ENCODE measurements around the gene ATAT1.

Gene ATAT1

DNA sequence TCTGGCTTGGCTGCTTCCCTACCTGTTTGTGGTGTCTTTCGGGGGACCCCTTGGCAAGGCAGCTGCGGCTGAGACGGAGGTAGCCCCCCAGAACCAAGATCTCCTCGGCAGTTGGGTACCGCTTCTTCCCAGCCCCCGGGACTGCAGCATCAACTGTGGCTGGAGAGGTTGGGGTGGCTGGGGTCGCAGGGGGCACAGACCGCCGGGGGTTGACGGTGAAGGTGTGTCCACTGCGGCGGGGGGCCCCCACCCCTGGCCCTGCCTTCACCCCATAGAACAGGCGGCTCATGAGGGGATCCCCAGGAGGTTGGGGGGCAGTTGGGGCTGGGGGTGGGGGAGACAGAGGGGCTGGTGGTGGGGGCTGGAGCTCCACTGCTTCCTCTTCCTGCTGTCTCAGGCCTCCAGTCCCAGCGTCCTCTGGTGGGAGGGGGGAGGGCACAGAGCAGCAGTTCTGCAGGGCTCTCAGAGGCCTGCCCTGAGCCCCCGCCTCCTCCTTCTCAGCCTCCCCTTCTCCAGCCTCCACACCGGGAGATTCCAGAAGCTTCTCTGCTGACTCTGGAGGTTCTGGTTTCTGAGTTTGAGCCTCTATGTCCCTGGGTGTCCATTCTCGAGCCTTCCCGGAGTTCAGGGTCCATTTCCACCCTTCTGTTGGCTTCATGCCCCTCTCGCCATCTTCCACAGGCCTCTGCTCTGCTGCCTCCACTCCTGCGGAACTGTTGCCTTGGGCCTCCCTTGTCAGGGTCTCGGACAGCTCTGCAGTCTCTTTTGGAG lies 57.9 kb downstream of the ATAT1 start:
- DNase-seq (ENCODE audit: low spot score) = peak; percentile 76

DNA sequence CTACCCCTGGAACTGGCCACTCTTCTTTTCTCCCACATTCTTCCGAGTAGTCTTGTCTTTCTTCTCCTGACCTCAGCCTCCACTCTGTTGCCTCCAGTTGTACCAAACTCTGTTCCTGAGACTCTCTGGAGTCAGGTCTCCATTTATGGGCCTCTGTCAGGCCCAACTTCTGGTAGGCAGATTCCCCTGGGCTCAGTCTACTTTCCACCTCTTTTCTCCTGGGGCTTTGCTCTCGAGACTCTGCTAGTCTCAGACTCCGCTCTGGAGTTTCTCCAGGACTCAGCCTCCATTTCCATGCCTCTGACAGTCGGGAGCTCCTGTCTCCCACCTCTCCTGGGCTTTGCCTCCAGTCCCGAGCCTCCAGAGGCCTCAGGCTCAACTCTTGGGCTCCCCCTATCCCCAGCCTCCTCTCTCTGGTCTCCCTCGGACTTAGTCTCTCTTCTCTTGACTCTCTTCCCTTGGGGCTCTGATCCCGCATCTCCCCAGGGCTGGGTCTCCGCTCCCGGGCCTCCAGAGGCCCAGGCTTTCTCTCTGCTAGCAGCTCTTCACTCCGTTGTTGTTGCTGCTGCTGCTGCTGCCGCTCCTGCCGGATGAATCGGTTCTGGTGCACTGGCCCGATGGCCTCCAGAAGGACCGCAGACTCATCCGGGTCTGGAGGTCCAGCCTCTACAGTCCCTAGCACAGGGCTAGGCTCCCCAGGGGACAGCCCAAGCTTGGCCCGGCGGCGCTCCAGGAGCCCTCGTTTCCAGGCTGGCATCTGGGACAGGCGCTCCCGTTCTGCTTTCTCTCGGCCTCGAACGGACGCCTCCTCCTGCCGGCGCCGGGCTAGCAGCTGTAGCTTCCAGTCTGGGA lies 58.7 kb downstream of the ATAT1 start:
- peak; percentile 58 for DNase-seq (ENCODE audit: low spot score)

DNA sequence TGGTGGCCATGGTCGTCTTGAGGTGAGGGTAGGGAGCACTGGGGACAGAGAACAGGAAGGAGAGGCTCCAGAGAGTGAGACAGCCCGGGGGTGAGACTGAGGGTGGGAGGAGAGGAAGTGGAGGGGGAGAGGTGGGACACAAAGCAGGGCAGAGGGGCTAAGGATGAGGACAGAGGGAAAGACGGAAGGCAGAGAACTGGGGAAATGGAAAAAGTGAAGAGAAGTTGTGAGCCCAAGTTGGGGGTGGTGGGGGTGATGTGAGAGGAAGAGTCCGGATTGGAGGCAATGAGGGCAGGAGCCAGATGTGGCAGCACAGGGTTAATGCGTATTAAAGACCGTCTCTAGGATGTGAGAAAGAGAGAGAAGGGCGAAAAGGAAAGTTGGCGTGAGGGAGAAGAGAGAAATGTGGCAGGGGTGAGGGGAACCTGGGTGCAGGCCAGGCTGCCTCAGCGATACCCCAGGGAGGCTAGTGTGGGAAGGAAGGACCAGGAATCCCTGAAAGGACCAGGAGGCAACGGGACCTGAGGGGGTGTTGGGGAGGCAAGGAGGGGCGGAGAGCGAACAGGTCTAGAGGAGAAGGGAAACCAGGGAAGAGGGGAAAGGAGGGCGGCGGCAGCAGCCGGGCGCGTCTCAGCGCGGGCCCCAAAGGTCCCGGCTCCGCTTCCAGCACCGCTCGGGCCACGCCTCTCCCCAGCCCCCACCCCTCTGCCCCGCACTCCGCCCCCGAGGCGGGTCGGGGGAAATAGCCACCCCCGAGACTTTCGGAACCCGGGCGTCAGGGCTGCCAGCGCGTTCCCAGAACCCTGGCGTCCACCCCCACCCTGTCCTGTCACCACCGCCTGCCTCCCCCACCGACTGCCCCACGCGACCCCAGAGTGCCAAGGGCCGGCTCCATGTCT lies 59.6 kb downstream of the ATAT1 start, which contains the start of gene PPP1R18:
Gene PPP1R18, minus strand, starts transcription at position 637 of the 899 bp plus-strand sequence. Its CDS starts 627 bp downstream, at position 10.
- DNase-seq (ENCODE audit: low spot score) = peak; percentile 68

DNA sequence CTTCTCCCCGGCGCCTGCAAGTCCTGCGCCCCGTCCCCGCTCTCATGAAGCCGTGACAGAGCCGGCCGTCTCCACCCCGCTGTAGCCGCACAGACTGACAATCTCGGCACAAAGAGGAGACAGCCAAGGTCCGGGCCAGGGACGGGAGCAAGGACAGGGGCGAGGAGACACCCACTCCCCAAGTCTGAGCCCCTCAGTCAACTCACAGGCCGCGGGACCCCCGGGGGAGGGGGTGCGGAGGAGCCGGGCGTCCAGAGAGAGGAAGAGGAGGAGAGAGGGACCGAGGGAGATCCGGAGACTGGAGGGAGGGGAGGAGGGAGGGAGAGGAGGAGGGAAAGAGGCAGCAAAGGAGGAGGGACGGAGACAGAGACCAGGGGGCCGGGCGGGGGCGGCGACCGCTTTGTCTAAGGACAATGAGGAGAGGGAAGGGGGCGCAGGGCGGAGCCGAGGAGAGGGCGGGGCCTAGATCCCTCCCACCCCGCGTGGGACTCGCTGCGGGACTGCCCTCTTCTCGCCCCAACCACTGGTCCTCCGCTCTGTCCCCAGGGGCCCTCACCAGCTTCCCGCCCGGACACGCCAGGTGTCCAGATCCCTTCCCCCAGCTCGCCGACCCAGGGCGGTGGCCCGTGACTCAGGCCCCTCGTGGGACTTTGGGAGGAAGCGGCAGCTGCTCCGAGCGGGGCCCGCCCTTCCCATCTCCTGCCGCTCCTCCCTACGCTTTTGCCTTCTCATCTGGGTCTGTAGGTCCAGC lies 60.4 kb downstream of the ATAT1 start:
- DNase-seq (ENCODE audit: low spot score) = peak; percentile 97

DNA sequence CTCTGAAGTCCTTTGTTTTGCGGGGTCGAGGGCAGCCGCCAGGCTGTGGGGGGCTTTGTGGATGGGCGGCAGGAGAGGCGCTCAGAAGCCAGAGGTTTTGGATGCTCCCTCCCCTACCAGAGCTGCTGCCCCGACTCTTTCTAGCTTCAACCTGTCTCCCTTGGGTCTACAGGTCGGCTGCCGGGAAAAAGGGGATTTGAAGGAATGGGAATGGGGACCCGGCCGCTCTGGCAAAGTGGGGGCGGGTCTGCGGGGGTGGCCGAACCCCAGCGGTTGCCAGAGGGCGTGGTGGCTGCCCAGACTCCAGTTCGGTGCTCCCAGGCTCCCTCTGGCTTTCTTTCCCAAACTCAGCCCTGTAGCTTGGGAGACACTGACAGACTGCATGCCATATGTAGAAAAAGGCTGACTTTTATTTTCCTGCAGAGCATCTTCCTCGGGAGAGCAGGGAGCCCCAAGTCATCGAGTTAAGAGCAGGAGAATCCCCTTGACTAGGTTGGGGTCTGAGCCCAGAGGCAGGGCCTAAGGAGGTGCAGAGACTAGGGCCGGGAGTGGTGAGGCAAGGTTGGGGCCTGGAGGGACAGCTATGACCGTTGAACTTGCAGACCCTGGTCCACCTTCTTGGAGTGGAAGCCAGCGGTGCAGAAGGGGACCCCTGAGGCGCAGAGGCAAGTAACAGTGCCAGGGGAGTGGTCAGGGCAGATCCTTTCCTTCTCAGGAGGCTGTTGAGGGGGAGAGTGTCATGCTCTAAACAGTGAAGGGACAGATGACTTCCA lies 61.2 kb downstream of the ATAT1 start:
- peak; percentile 79 for DNase-seq (ENCODE audit: low spot score)

DNA sequence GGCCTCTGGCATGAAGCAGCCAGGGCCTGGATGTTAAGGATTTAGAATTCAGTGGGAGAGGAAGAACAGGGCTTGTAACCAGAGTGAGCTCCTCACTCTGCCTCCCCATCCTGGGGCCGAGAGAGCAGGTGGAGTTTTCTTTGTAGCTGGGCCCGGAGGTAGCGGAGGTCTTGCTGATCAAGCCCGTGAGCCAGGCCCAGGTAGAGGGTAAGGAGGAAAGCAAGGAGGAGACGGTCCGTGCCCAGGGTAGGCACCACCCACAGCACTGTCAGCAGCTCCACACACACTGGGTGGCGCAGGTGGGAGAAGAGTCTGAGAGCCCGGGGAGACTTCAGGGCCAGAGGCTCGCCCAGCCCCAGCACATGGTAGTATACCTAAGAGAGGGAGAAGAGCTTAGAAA lies 61.9 kb downstream of the ATAT1 start:
- peak; percentile 11 for DNase-seq (ENCODE audit: low spot score)

DNA sequence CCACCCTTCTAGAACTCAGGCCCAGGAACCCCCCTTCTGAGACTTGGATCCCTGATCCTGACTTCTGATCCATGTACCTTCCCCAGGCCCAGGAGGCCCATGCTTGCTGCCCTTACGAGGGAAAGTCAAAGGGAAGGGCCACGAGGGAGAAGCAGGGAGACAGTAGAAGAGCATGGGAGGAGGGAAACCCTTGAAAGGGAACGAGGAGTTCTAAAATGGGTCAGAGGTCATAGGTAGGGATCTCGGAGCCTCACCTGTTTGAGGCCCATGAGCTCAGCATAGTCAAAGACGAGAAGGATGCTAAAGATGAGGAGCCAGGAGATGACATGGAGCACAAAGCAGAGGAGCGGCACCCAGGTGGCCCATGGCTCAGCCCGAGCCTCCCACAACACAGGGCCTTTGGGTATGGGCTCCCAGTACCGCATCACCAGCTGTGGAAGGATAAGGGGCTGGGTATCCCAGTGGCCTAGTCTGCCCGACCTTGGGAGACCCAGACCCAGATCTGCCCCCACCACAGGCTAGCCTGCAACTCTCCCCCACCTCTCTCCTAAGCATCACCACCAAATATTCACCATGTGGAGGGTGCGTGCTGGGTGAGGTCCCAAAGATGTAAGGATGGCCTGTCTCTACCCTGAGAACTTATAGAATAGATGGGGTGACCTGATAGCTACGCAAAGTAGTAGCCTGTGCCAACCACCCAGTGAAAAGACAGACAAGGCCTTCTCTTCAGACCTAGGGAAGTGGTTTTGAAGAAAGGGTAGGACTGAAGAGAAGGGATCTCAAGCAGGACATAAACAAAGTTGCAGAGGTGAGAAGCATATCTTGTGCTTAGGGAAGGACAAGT lies 62.6 kb downstream of the ATAT1 start:
- DNase-seq (ENCODE audit: low spot score) = peak; percentile 21

DNA sequence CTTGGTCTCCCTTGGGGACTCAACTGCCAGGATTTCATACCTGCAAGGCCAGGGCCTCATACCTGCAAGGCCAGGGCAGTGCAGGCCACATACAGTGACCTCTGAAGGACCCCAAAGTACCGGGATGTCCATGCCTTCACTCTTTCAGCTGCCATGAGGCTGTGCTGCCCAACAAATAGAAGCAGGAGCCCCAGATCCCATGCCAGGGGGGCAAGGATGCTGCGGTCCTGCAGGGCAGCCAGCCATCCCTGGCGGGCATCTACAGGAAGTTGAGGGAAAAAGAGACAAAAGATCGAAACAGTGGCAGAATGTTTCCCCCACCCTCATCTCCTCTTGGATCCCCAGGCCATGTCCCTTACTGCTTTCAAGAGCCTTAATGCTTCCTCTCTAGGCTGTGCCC lies 63.3 kb downstream of the ATAT1 start:
- DNase-seq (ENCODE audit: low spot score) = no peak

DNA sequence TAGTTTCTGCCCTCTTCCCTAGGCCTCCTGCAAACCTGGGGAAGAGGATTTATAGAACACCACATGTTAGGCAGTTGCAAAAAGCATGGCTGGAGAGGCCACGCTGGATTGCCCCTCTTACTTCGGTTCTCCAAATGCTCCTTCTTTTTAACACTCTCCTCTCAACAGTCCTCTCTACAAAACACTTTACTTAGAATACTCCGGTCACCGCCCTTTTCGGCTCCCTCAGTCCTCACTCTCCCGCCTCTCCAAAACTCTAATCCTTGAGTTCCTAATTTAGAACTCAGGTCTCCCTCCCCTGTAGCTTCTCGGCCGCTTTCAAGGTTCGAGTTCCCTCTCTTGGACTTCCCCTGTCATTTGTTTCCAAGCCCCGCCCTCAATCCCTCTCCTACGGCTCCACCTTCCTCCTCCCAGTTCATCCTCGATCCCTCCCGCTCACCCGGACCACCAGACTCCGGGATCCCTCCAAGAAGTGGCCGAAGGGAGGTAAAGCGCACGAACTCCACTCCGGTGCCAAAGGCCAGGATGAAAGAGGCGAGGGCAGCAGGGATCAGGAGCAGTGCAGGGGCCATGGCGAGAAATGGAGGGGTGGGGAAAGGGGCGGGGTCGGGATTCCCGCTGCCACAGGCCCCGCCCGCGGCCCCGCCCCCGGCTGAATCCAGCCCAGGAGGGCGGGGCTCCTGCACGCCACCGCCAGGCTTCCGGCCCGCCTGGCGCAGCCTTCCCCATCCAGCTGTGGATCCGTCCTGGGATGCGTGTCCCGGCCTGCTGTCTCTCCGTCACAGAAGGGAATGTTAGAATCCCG lies 63.9 kb downstream of the ATAT1 start, which contains the start of gene NRM:
Gene NRM, minus strand, starts transcription at position 582 of the 805 bp plus-strand sequence. Its CDS starts 10 bp downstream, at position 572.
- peak; percentile 89 for DNase-seq (ENCODE audit: low spot score)

DNA sequence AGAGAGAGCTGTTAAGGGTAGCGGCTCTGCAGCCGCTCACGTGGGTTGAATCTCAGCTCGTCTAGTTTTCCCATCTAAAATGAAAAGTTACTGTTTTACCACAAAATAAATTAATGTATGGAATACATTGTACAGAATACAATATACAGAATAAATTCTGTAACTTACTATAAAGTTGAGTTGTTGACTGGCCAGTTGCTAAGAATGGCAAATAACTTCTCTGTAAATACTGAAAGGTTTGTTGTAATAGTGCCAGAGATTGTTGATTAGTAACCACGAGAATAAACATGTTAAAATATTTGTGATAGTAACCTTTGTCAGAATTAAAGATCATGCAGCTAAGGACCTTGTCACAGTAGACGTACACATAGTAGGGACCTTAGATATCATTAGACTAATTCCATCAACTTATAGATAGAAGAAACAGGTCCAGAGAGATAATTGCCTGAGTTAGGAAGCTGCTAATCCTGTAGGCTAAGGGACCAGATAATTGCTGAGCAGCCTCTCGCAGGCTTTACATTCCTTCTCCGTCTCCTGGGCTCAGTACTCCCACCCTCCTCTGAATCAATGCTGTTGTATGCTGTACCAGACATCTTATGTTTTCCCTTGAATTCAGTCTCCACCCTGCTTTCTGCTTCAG lies 64.7 kb downstream of the ATAT1 start:
- DNase-seq (ENCODE audit: low spot score) = no peak

Measured in RKO (cell line).